Small intestine (tissue), 7 donors: Measurements from ENCODE around the gene NDST4. TPM values are rescaled to one million over a fixed set of nuclear protein-coding genes. Genes with fewer than 3 reads are reported as not detected.

ENCODE experiments used
- DNase-seq, 2 donors: peaks; one replicate each; pipeline versions ENCODE4 v3.0.0 to v3.0.0-alpha.2; 2013
- FAIRE-seq: peaks from 2 replicates; lab custom pipeline; 2012; peaks lifted over from hg19 to GRCh38; lab: Jason Lieb, UNC
- H3K27ac ChIP-seq, 3 donors: one replicate each; pipeline ENCODE4 v1.5.1; 2013; ENCODE audit warnings: low read length in 2 of 3, mild to moderate bottlenecking in 2 of 3, control low read depth in 1 of 3, inconsistent platforms in 1 of 3, low read depth in 1 of 3, moderate library complexity in 1 of 3
- H3K27me3 ChIP-seq, 3 donors: one replicate each; pipeline ENCODE4 v1.6.1; 2013; ENCODE audit warnings: low read length in 3 of 3, inconsistent platforms in 1 of 3; ENCODE audit not compliant: control insufficient read depth in 3 of 3, insufficient read depth in 3 of 3
- H3K36me3 ChIP-seq, 3 donors: one replicate each; pipeline ENCODE4 v1.6.1; 2013; ENCODE audit warnings: low read length in 3 of 3, inconsistent platforms in 1 of 3, low read depth in 1 of 3, mild to moderate bottlenecking in 1 of 3, moderate library complexity in 1 of 3; ENCODE audit not compliant: control insufficient read depth in 3 of 3, insufficient read depth in 2 of 3
- H3K4me1 ChIP-seq, 3 donors: one replicate each; pipeline ENCODE4 v1.6.1; 2013; ENCODE audit warnings: low read length in 2 of 3, inconsistent platforms in 1 of 3, low read depth in 1 of 3, mild to moderate bottlenecking in 1 of 3, moderate library complexity in 1 of 3; ENCODE audit not compliant: control insufficient read depth in 3 of 3, insufficient read depth in 2 of 3
- H3K4me3 ChIP-seq, 3 donors: one replicate each; pipeline ENCODE4 v1.5.1; 2013; ENCODE audit warnings: low read length in 3 of 3, control low read depth in 1 of 3, inconsistent platforms in 1 of 3, low read depth in 1 of 3, mild to moderate bottlenecking in 1 of 3, moderate library complexity in 1 of 3
- H3K9me3 ChIP-seq, 2 donors: one replicate each; pipeline ENCODE4 v1.6.1; 2013; ENCODE audit warnings: low read depth in 1 of 2, low read length in 1 of 2; ENCODE audit not compliant: control insufficient read depth in 2 of 2, insufficient read depth in 1 of 2
- WGBS, 3 donors: extraction: QIAGEN DNeasy Blood & Tissue Kit; methylation state at CpG; one replicate each; pipeline ENCODE4 v1.1.7; 2013; 5-methylcytosine and 5-hydroxymethylcytosine counted together
- polyA plus RNA-seq, 4 donors: library from polyadenylated mRNA; stranded (reverse) in 3 of 4; unstranded in 1 of 4; fragments of 200-250 nt in 3 of 4; fragments of 120-200 nt in 1 of 4; gene quantifications; one replicate each; pipeline versions ENCODE4 v1.2.1 to v1.2.3, GENCODE V29; 2013
- donor health status: healthy with polysubstance abuse.
- donor health status: control.
- donor health status: control.
- donor health status: Bipolar disorder and iron deficiency.
- donor health status: healthy.

NDST4 gene
- polyA plus RNA-seq, 4 donors, result 0.46 TPM; not detected in 3

DNA sequence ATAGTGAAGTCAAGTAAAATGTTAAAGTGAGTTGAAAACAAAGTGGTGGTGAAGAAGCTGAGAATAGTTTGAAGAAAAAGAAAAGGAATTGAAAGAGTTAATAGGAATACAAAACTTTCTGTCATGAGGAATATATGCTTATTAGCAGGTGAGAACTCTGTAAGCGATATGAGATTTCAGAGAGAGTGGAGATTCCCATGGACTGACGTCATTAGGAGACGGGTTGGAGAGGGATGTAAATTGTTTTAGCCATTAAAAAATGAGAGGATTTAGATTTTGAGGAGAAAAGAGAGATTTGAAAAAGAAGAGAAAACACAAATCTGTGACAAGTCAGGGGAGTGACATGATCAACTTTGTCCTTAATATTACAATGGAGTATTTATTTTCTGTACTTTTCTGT, 11.7 kb downstream of the NDST4 start:
- WGBS, 3 donors, result 70 to 84% (median 71%) methylated on average over 3 of the region's 3 CpGs
- FAIRE-seq (no peak), DNase-seq (no peak)
- no peaks in the 10 kb centered on the region for H3K36me3 ChIP-seq
- no peaks in the 10 kb centered on the region for H3K27me3 ChIP-seq
- no peak overlapping the region for H3K27ac ChIP-seq
- H3K4me3 ChIP-seq, result no peak overlapping the region
- H3K9me3 ChIP-seq, result no peaks in the 10 kb centered on the region
- H3K4me1 ChIP-seq, result no peaks in the 10 kb centered on the region

DNA sequence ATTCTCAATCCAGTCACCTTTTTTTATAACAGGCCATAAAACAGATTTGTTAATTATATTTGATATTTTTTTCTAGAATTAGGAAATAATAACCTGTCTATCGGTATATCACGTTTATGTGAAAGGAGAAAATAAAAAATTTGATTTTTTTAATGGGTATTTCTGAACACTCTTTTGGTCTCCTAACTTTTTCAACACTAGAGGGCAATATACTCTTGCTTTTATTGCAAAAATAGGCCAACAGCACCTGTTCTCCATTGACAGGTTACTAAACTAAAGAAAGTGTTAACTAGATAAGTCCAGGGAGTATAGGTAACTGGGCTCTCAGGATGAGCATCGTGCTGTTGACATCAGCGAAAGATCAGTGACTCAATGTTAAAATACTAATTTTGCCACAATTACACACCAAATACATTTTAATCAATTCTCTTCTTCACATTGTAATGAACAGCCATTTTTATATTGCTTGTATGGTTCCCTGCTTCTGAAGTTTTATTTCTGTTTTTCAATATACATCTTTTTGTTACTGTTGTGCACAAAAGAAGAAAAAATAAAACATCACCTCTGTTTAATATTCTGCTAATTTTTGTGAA, 22.8 kb downstream of the NDST4 start:
- no peaks in the 10 kb centered on the region for H3K27me3 ChIP-seq
- no peak overlapping the region for H3K27ac ChIP-seq
- H3K9me3 ChIP-seq, result no peaks in the 10 kb centered on the region
- FAIRE-seq (peak; percentile 83), DNase-seq (peak; percentile 39 to 42)
- no peaks in the 10 kb centered on the region for H3K4me1 ChIP-seq
- no peak overlapping the region for H3K4me3 ChIP-seq
- WGBS, 3 donors, result 3 to 12% (median 6%) methylated on average over 4 of the region's 4 CpGs
- no peaks in the 10 kb centered on the region for H3K36me3 ChIP-seq

DNA sequence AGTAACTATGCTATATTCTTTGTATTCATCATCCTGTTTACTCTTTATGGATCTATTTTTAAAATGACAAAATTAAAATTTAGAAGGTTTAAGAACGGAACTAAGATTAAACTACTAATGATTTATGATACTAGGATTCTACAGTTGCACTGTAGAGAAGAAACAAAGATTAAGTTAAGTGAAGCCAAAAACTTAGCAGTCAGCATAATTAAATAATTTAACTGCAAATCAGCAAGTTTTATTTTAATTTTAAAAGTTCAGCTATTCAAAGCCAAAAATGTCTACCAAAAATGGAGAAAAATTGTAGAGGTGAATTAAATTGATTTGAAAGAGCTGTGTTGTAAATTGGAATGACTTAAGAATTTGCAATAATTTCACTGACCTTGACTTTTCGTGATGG, 30.8 kb downstream of the NDST4 start:
- H3K4me1 ChIP-seq, result no peaks in the 10 kb centered on the region
- FAIRE-seq, result no peak
- 64 to 79% (median 73%) methylated on average over 2 of the region's 2 CpGs for WGBS, 3 donors
- no peaks in the 10 kb centered on the region for H3K36me3 ChIP-seq
- no peaks in the 10 kb centered on the region for H3K27me3 ChIP-seq
- H3K27ac ChIP-seq, result no peak overlapping the region
- H3K4me3 ChIP-seq, result no peak overlapping the region
- H3K9me3 ChIP-seq, result peaks cover 0 to 7% of the 10 kb centered on the region in 2 donors
- DNase-seq, result no peak

DNA sequence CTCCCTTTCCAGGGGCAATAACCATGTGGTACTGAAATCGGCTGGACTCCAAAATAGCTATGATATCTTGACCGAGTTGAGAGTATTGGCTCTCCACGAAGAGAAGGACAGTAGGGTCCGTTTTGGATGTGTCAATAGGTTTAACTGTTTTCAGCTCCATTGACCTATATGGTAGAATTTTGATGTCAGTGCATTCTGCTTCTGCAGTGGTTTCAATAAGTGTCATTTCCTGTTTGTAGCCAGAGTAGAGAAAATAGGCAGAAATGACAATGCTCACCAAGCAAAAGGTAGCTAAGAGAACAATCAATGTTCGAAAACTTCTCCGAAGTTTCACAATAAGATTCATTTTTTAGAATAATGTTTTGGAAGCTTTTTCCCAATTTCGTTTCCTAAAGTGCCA, 36.7 kb downstream of the NDST4 start:
- Histone ChIP-seq H3K27ac (no peak overlapping the region), H3K9me3 (no peaks in the 10 kb centered on the region), H3K4me3 (no peak overlapping the region), H3K4me1 (no peaks in the 10 kb centered on the region), H3K27me3 (no peaks in the 10 kb centered on the region), H3K36me3 (no peaks in the 10 kb centered on the region)
- no peak for FAIRE-seq
- WGBS, 3 donors, result 82 to 86% (median 85%) methylated on average over 7 of the region's 7 CpGs
- no peak for DNase-seq

DNA sequence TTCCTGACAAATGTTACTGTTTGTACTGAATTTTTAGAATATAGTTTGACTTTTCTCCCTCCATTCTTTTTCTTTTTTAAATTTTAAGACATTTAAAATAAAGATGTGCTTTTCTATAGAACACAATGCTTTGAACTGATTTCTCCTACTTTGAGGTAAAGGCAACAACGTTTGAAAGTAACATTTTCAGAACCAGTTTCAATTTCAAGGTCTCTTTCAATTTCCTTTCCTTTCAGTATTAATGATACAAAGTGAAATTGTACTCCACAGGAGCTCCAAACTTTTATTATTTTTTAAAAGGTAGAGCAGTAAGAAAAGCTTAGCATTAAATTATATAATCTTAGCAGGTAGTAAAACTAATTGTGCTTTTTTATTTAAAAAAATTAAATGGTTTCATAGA, 54.9 kb downstream of the NDST4 start:
- WGBS, 3 donors, result 8 to 16% (median 9%) methylated on average over 1 of the region's 1 CpG
- no peak for FAIRE-seq
- no peak overlapping the region for H3K4me3 ChIP-seq

DNA sequence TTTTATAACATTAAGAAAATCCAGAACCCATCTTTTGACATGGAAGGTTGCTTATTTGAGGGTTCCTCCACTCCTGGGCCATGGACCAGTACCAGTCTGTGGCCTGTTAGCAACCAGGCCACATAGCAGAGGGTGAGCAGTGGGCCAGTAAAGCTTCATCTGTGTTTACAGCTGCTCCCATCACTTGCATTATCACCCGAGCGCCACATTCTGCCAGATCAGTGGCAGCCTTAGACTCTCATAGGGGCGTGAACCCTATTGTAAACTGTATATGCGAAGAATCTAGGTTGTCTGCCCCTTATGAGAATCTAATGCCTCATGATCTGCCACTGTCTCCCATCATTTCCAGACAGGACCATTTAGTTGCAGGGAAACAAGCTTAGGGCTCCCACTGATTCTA, 58.6 kb downstream of the NDST4 start:
- Histone ChIP-seq H3K4me1 (no peaks in the 10 kb centered on the region), H3K9me3 (no peaks in the 10 kb centered on the region), H3K36me3 (no peaks in the 10 kb centered on the region), H3K27me3 (no peaks in the 10 kb centered on the region), H3K4me3 (no peak overlapping the region), H3K27ac (no peak overlapping the region)
- FAIRE-seq (no peak), DNase-seq (peak in 1 of 2 donors; percentile 11)
- 63 to 84% (median 83%) methylated on average over 4 of the region's 4 CpGs for WGBS, 3 donors

More for the DNA sequence above, 54.9 kb downstream of the NDST4 start:
- Histone ChIP-seq H3K27me3 (no peaks in the 10 kb centered on the region), H3K9me3 (no peaks in the 10 kb centered on the region), H3K4me1 (no peaks in the 10 kb centered on the region), H3K27ac (no peak overlapping the region), H3K36me3 (no peaks in the 10 kb centered on the region)
- DNase-seq, result no peak

DNA sequence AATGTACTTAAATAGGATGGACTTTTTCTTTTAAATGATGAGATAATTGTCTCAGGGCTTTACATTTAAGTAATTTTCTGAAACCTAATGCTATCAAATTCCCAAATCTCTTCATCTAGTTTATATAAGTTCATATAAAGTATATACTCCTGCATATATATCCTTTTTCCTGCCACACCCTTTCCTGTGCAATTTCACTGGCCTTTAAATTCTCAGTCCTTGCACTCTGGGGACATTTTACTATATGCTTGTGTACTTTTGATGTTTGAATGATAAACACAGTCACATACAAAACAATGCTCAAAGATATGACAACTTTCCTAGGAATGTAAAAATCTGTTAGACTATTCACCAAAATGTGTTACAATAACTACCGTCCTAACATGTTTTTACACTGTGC, 60.1 kb downstream of the NDST4 start:
- no peak for DNase-seq
- WGBS, 3 donors, result 79 to 85% (median 81%) methylated on average over 1 of the region's 1 CpG
- Histone ChIP-seq H3K27ac (no peak overlapping the region), H3K36me3 (no peaks in the 10 kb centered on the region), H3K9me3 (no peaks in the 10 kb centered on the region), H3K4me1 (no peaks in the 10 kb centered on the region), H3K27me3 (no peaks in the 10 kb centered on the region), H3K4me3 (no peak overlapping the region)
- no peak for FAIRE-seq

DNA sequence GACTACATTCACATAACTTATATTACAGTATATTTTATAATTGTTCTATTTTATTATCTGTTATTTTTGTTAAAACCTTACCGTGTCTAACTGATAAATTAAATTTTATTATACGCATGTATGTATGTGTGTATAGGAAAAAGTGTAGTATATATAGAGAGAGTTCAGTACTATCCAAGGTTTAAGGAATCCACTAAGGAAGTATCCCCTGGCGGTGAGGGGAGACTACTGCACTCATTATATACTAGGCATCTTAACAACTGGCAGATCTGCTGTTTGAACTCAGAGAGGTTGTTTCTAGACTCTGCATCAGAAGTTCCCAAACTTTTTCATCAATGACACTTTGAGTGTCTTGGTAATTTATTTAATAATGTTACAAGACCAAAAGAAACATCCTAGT, 70.9 kb downstream of the NDST4 start:
- DNase-seq (no peak), FAIRE-seq (no peak)
- Histone ChIP-seq H3K4me1 (no peaks in the 10 kb centered on the region), H3K27ac (no peak overlapping the region), H3K27me3 (no peaks in the 10 kb centered on the region), H3K36me3 (no peaks in the 10 kb centered on the region), H3K9me3 (no peaks in the 10 kb centered on the region), H3K4me3 (no peak overlapping the region)
- WGBS, 3 donors, result 54 to 63% (median 61%) methylated on average over 3 of the region's 3 CpGs

DNA sequence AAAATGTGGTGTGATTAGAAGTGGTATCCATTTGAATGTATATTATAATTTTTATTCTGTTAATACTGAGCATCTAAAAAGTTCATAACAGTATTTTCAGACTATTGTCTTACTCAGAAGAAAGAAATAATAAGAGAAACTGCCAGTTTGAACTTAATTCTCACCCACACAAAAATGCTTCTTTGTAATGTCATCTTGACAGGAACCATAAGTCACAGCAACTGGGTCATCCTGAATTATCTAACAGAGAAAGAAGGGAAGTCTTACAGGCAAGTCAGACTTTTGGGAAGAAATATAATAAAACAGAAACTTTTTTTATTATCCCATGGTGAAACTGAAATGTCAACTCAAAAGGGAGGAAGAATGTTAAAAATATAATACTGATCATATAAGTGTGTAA, 83.1 kb downstream of the NDST4 start:
- Histone ChIP-seq H3K9me3 (no peaks in the 10 kb centered on the region), H3K4me3 (no peak overlapping the region), H3K27me3 (no peaks in the 10 kb centered on the region), H3K36me3 (no peaks in the 10 kb centered on the region), H3K27ac (no peak overlapping the region), H3K4me1 (no peaks in the 10 kb centered on the region)
- DNase-seq (no peak), FAIRE-seq (no peak)
